ENCODE results near the gene DCDC2B. TPM values are rescaled to one million over a fixed set of nuclear protein-coding genes. Genes with fewer than 3 reads are reported as not detected.

The DCDC2B gene
- total and polyA plus RNA-seq, 10 donors, result 0.03 TPM; not detected in 9

DNA sequence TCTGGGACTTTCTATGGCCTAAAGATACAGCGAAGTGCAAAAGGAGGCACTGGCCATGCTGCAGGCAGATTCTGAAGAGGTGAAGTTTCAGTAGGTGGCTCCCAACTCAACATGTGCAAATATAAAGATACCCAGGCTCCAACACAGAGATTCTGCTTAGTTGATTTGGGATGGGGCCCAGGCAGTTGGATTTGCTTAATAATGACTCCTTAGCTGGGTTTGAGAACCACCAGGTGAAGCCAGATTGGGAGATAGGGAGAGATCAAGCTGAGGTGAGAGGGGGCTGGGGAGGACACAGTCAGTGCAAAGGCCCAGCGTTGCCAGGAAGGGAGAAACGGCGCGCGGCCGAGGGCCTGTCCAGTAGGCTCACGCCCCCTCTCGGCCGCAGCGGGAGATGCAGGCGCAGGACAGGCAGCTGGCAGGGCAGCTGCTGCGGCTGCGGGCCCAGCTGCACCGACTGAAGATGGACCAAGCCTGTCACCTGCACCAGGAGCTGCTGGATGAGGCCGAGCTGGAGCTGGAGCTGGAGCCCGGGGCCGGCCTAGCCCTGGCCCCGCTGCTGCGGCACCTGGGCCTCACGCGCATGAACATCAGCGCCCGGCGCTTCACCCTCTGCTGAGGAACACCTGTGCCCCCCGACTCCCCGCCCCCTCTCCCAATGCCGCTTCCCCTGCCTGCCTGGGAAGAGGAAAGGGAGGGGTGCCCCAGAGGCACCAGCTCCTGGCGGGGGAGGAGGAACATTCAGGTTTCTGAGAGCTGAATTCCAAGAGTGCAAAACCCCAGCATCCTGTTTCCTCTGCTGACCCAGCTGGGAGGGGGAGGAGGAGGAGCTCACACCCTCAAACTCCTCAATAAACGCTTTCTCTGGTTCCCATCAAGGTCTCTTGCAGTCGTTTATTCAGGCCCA lies 39.3 kb downstream of the DCDC2B start:
- Histone ChIP-seq H3K27ac (peak overlapping the region; percentile 49 to 96 (median 90)), H3K36me3 (no peaks in the 10 kb centered on the region), H3K9me3 (no peaks in the 10 kb centered on the region), H3K4me3 (peak overlapping the region in 5 of 8 donors; percentile 6 to 60 (median 29)), H3K27me3 (replicated peaks in 1 of 7) (no peaks in the 10 kb centered on the region), H3K4me1 (peaks cover 35 to 74% (median 64%) of the 10 kb centered on the region in 6 donors)
- peak; percentile 97 for DNase-seq
- WGBS, 5 donors, result 4 to 8% (median 6%) methylated on average over 21 to 31 of the region's 31 CpGs
- TF ChIP-seq POLR2A (IDR thresholded peaks at IDR 0.05) (no peak), POLR2AphosphoS5 (IDR thresholded peaks at IDR 0.05) (peak; percentile 78 to 84 (median 83))
- TF ChIP-seq, protein P1, sequence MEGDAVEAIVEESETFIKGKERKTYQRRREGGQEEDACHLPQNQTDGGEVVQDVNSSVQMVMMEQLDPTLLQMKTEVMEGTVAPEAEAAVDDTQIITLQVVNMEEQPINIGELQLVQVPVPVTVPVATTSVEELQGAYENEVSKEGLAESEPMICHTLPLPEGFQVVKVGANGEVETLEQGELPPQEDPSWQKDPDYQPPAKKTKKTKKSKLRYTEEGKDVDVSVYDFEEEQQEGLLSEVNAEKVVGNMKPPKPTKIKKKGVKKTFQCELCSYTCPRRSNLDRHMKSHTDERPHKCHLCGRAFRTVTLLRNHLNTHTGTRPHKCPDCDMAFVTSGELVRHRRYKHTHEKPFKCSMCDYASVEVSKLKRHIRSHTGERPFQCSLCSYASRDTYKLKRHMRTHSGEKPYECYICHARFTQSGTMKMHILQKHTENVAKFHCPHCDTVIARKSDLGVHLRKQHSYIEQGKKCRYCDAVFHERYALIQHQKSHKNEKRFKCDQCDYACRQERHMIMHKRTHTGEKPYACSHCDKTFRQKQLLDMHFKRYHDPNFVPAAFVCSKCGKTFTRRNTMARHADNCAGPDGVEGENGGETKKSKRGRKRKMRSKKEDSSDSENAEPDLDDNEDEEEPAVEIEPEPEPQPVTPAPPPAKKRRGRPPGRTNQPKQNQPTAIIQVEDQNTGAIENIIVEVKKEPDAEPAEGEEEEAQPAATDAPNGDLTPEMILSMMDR (IDR thresholded peaks at IDR 0.05 in 8 of 11, conservative IDR thresholded peaks at IDR 0.05 in 3 of 11), result peak; percentile 82 to 97 (median 94)
- intact Hi-C loops (cut with DNase I; ENCODE audit: low total_unique reads), result no loop called here

DNA sequence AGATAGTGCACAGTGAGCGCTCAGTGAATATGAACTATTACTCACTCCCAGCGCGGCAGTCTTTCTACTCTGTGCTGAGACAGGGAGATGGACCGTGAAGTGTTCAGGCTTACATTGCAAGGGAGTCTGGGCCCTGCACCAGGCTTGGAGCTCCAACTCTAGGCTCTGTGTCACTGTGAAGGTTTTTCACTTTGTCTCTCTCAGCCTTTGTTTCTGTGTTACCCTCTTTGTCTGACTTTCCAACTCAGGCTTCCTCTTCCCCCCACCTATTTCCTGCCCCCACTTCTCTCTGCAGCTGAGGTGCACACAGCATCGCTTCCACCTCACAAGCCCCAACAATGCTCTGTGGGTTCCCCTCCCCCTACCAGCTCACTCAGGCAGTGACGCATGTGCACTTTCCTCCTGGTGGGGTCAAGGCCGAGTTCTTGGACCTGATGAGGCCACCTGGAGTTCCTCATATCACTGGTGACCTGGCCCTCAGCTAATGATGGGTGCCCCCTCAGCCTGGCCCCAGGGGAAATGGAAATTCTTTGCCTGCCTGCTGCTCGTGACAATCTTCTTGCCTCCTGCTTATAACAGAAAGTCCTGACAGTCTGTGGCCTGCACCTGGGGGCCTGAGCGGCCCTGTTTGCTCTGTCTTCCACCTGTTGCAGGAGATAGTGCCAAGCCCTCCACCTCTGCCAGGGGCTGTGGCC lies 41.1 kb downstream of the DCDC2B start:
- intact Hi-C loops (cut with DNase I; ENCODE audit: low total_unique reads), result no loop called here
- 11 to 24% (median 18%) methylated on average over 8 to 9 of the region's 9 CpGs for WGBS, 5 donors
- H3K27ac ChIP-seq, result peak overlapping the region; percentile 71 to 96 (median 90)

DNA sequence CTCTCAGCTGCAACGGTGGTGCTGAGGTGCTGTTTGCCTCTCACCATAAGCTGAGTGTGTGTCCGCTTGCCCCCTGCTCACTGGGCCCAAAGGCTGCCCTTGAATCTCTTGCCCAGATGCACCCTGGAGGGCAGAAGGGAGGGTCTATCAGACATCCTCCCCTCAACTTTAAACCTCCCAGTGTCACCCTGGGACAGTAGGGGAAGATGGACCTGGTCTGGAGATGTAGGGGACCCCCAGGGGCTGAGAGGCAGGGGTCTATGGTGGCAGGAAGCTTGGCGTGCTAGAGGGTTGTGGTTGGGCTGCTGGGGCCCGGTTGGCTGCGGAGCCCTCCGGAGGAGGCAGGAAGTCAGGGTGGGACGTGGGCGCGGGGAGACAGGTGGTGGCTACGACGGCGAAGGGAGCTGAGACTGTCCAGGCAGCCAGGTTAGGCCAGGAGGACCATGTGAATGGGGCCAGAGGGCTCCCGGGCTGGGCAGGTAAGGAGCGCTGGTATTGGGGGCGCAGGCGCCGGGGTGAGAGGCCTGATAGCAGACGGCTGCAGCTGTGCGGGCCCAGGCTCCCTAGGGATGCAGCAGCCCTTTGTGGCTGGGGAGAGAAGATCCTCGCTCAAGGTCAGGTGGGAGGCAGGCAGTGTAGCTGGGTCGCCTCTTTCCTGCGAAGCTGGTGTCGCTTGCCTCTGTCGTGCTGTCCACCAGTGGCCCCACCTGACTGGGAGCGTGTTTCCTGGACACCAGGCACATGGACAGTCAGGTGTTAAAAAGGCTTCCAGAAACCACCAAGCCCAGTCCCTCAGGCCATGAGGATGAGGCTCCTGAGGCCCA lies 42.2 kb downstream of the DCDC2B start, which contains the start of gene LCK:
TSS of gene LCK (plus strand) at position 373 of the 824 bp plus-strand sequence. CDS start 23,065 bp downstream, outside the sequence.
- intact Hi-C loops (cut with DNase I; ENCODE audit: low total_unique reads), result no loop called here
- TF ChIP-seq POLR2AphosphoS5 (IDR thresholded peaks at IDR 0.05), result peak; percentile 77 to 89 (median 86)
- TF ChIP-seq, protein P1 (IDR thresholded peaks at IDR 0.05 in 8 of 11, conservative IDR thresholded peaks at IDR 0.05 in 3 of 11), result no peak
- Histone ChIP-seq H3K27ac (peak within 1 kb of the TSS; percentile 71 to 96 (median 90)), H3K9me3 (no peaks in the 10 kb centered on the region), H3K27me3 (replicated peaks in 1 of 7) (no peaks in the 10 kb centered on the region), H3K4me1 (peaks cover 38 to 100% (median 86%) of the 10 kb centered on the region in 6 donors), H3K36me3 (no peaks in the 10 kb centered on the region), H3K4me3 (peak within 1 kb of the TSS; percentile 28 to 71 (median 42))
- 40 to 50% (median 49%) methylated on average over 19 to 25 of the region's 25 CpGs for WGBS, 5 donors
- DNase-seq, result peak; percentile 93

More for the DNA sequence above, 41.1 kb downstream of the DCDC2B start:
- peak overlapping the region in 4 of 8 donors; percentile 10 to 71 (median 44) for H3K4me3 ChIP-seq
- no peaks in the 10 kb centered on the region for H3K9me3 ChIP-seq
- TF ChIP-seq POLR2AphosphoS5 (IDR thresholded peaks at IDR 0.05) (peak in 2 of 3 donors; percentile 82 to 88), POLR2A (IDR thresholded peaks at IDR 0.05) (peak in 1 of 3 donors; percentile 26)
- TF ChIP-seq, protein P1 (IDR thresholded peaks at IDR 0.05 in 8 of 11, conservative IDR thresholded peaks at IDR 0.05 in 3 of 11), result no peak
- H3K36me3 ChIP-seq, result no peaks in the 10 kb centered on the region
- DNase-seq, result peak; percentile 94
- H3K4me1 ChIP-seq, result peaks cover 35 to 91% (median 80%) of the 10 kb centered on the region in 6 donors
- H3K27me3 ChIP-seq (replicated peaks in 1 of 7), result no peaks in the 10 kb centered on the region
